H1 (cell line): Measurements from ENCODE around the gene IQCH. TPM values are rescaled to one million over a fixed set of nuclear protein-coding genes. Genes with fewer than 3 reads are reported as not detected.

ENCODE experiments used
- CTCF ChIA-PET: fragments of 300-600 bp; sonication (Branson Sonifier 250); formaldehyde crosslinking; loops from one replicate; lab custom pipeline; 2021; ENCODE audit not compliant: partially characterized antibody; lab: Charles Lee
- POLR2A ChIA-PET: fragments of 300-600 bp; sonication (Branson Sonifier 250); formaldehyde crosslinking; loops from one replicate; lab custom pipeline; 2021; ENCODE audit warnings: inconsistent platforms; ENCODE audit not compliant: partially characterized antibody; lab: Charles Lee
- DNase-seq, 2 experiments: peaks; one replicate each; pipeline versions ENCODE4 v3.0.0 to v3.0.0-alpha.2; 2010 to 2022; ENCODE audit warnings: low spot score in 2 of 2, low read depth in 1 of 2, mixed read lengths in 1 of 2
- FAIRE-seq: peaks from 2 replicates; lab custom pipeline; 2011; peaks lifted over from hg19 to GRCh38; lab: Jason Lieb, UNC
- H2AFZ ChIP-seq: 2 replicates; pipeline ENCODE4 v1.8.1; 2012; ENCODE audit warnings: low read length, inconsistent platforms
- H2AK5ac ChIP-seq: 2 replicates; pipeline ENCODE4 v1.6.1; 2013; ENCODE audit warnings: low read depth, low read length
- H2BK120ac ChIP-seq: replicated peaks from 2 replicates; pipeline ENCODE3; 2013; ENCODE audit warnings: low read depth, low read length, inconsistent platforms
- H2BK12ac ChIP-seq: 2 replicates; pipeline ENCODE4 v1.6.1; 2013; ENCODE audit warnings: low read depth, low read length
- H2BK15ac ChIP-seq: 2 replicates; pipeline ENCODE4 v1.6.1; 2013; ENCODE audit warnings: low read length
- H2BK20ac ChIP-seq: 2 replicates; pipeline ENCODE4 v1.6.1; 2013; ENCODE audit warnings: low read length
- H2BK5ac ChIP-seq: 2 replicates; pipeline ENCODE4 v1.6.1; 2013; ENCODE audit warnings: low read depth, low read length
- H3K14ac ChIP-seq: 2 replicates; pipeline ENCODE4 v1.6.1; 2013; ENCODE audit warnings: inconsistent platforms; ENCODE audit not compliant: insufficient read length
- H3K18ac ChIP-seq: 2 replicates; pipeline ENCODE4 v1.6.1; 2013; ENCODE audit warnings: low read length; ENCODE audit errors: extremely low read depth
- H3K23ac ChIP-seq: 2 replicates; pipeline ENCODE4 v1.6.1; 2013; ENCODE audit warnings: inconsistent platforms; ENCODE audit not compliant: insufficient read length
- H3K23me2 ChIP-seq: 2 replicates; pipeline ENCODE4 v1.6.1; 2013; ENCODE audit warnings: low read depth, low read length
- H3K27ac ChIP-seq: 2 replicates; pipeline ENCODE4 v1.6.1; 2011; ENCODE audit warnings: low read depth, low read length, inconsistent platforms
- H3K27me3 ChIP-seq, 4 experiments: replicated peaks in 1 of 4; 1 replicate in 1 of 4; 2 replicates in 3 of 4; pipeline versions ENCODE4 v1.6.1 to v1.8.1; 2011 to 2013; ENCODE audit warnings: low read length in 3 of 4, mild to moderate bottlenecking in 3 of 4, inconsistent platforms in 2 of 4, mixed read lengths in 2 of 4, moderate library complexity in 1 of 4; ENCODE audit not compliant: control insufficient read depth in 3 of 4, insufficient read depth in 3 of 4; ENCODE audit errors: extremely low read depth in 1 of 4
- H3K36me3 ChIP-seq, 4 experiments: 2 replicates each; pipeline versions ENCODE4 v1.6.1 to v1.8.1; 2011 to 2013; ENCODE audit warnings: mild to moderate bottlenecking in 4 of 4, low read length in 3 of 4, moderate library complexity in 2 of 4, control low read depth in 1 of 4, inconsistent platforms in 1 of 4; ENCODE audit not compliant: insufficient read depth in 4 of 4, control insufficient read depth in 2 of 4
- H3K4ac ChIP-seq: replicated peaks from 2 replicates; pipeline ENCODE3; 2013; ENCODE audit warnings: low read length, low read depth, mixed read lengths, inconsistent platforms; ENCODE audit not compliant: insufficient read length
- H3K4me1 ChIP-seq, 4 experiments: replicated peaks in 1 of 4; 1 replicate in 1 of 4; 2 replicates in 3 of 4; pipeline versions ENCODE4 v1.6.1 to v1.8.1; 2011 to 2013; ENCODE audit warnings: low read length in 3 of 4, inconsistent platforms in 2 of 4, mixed read lengths in 1 of 4; ENCODE audit not compliant: insufficient read depth in 4 of 4, control insufficient read depth in 3 of 4
- H3K4me2 ChIP-seq, 2 experiments: 2 replicates each; pipeline versions ENCODE4 v1.6.1 to v1.8.1; 2011 to 2013; ENCODE audit warnings: low read depth in 2 of 2, low read length in 2 of 2, control low read depth in 1 of 2, inconsistent platforms in 1 of 2, mild to moderate bottlenecking in 1 of 2; ENCODE audit not compliant: insufficient read depth in 1 of 2
- H3K4me3 ChIP-seq, 4 experiments: fragments of 200-600, 300-600 bp in 1 of 4; sonication (generic), shearing (Covaris generic), sonication (Bioruptor Twin) in 1 of 4; 2 replicates each; pipeline versions ENCODE4 v1.5.1 to v1.8.1; 2011 to 2016; ENCODE audit warnings: low read length in 4 of 4, low read depth in 3 of 4, control low read depth in 2 of 4, inconsistent platforms in 2 of 4, mild to moderate bottlenecking in 2 of 4, mixed read lengths in 1 of 4, moderate library complexity in 1 of 4; ENCODE audit not compliant: insufficient read depth in 2 of 4; ENCODE audit errors: extremely low read depth in 1 of 4
- H3K56ac ChIP-seq: replicated peaks from 2 replicates; pipeline ENCODE3; 2013; ENCODE audit warnings: low read depth, mild to moderate bottlenecking, mixed read lengths, low read length, inconsistent platforms; ENCODE audit not compliant: insufficient read length
- H3K79me1 ChIP-seq: 2 replicates; pipeline ENCODE4 v1.6.1; 2013; ENCODE audit warnings: low read depth, low read length, control low read depth
- H3K79me2 ChIP-seq, 2 experiments: 2 replicates each; pipeline versions ENCODE4 v1.6.1 to v1.8.1; 2012 to 2013; ENCODE audit warnings: low read length in 2 of 2, mild to moderate bottlenecking in 2 of 2, inconsistent platforms in 1 of 2; ENCODE audit not compliant: insufficient read depth in 2 of 2, control insufficient read depth in 1 of 2
- H3K9ac ChIP-seq, 4 experiments: replicated peaks in 1 of 4; 1 replicate in 1 of 4; 2 replicates in 3 of 4; pipeline versions ENCODE4 v1.6.1 to v1.8.1; 2011 to 2013; ENCODE audit warnings: low read depth in 3 of 4, low read length in 3 of 4, control low read depth in 2 of 4, mild to moderate bottlenecking in 2 of 4, moderate library complexity in 2 of 4, inconsistent platforms in 1 of 4; ENCODE audit errors: extremely low read depth in 1 of 4
- H3K9me3 ChIP-seq, 2 experiments: 2 replicates each; pipeline versions ENCODE4 v1.6.1 to v1.8.1; 2012 to 2013; ENCODE audit warnings: mild to moderate bottlenecking in 2 of 2, moderate library complexity in 2 of 2, control low read depth in 1 of 2, inconsistent platforms in 1 of 2, low read depth in 1 of 2, low read length in 1 of 2, mixed read lengths in 1 of 2; ENCODE audit not compliant: insufficient read depth in 2 of 2
- H4K20me1 ChIP-seq, 2 experiments: replicated peaks in 1 of 2; 2 replicates each; pipeline versions ENCODE3 to v1.8.1; 2011 to 2013; ENCODE audit warnings: inconsistent platforms in 2 of 2, low read length in 2 of 2, mild to moderate bottlenecking in 1 of 2; ENCODE audit not compliant: insufficient read depth in 2 of 2, control insufficient read depth in 1 of 2
- H4K5ac ChIP-seq: 2 replicates; pipeline ENCODE4 v1.6.1; 2013; ENCODE audit warnings: low read length, low read depth, mixed read lengths, inconsistent platforms; ENCODE audit not compliant: insufficient read length
- H4K8ac ChIP-seq: 2 replicates; pipeline ENCODE4 v1.8.0; 2013; ENCODE audit warnings: mild to moderate bottlenecking, moderate library complexity, low read length, inconsistent platforms; ENCODE audit not compliant: insufficient read depth; ENCODE audit errors: extremely low read depth
- H4K91ac ChIP-seq: replicated peaks from 2 replicates; pipeline ENCODE3; 2013; ENCODE audit warnings: low read length, mixed read lengths, inconsistent platforms; ENCODE audit not compliant: insufficient read length
- ASH2L ChIP-seq: fragments of 200-600, 300-600 bp; sonication (generic); IDR thresholded peaks from one replicate; pipeline ENCODE4 v1.7.1; 2017; ENCODE audit warnings: low read length
- CEBPB ChIP-seq: IDR thresholded peaks from 2 replicates; pipeline ENCODE4 v1.6.1; 2012; ENCODE audit warnings: low read depth, low read length
- EGR1 ChIP-seq: IDR thresholded peaks from 2 replicates; pipeline ENCODE4 v1.6.1; 2011; ENCODE audit warnings: low read depth, low read length, borderline replicate concordance
- EZH2 ChIP-seq: fragments of 200-600 bp; sonication (generic); IDR thresholded peaks from 2 replicates; pipeline ENCODE4 v1.7.1; 2012; ENCODE audit warnings: low read depth, mild to moderate bottlenecking, moderate library complexity, low read length, inconsistent platforms; ENCODE audit not compliant: severe bottlenecking
- KDM1A ChIP-seq: fragments of 200-600, 300-600 bp; sonication (generic); IDR thresholded peaks from 2 replicates; pipeline ENCODE4 v1.7.1; 2016; ENCODE audit warnings: mild to moderate bottlenecking, low read length, borderline replicate concordance
- MAX ChIP-seq: IDR thresholded peaks from 2 replicates; pipeline ENCODE4 v1.6.1; 2012; ENCODE audit warnings: inconsistent platforms
- POLR2AphosphoS5 ChIP-seq: IDR thresholded peaks from 2 replicates; pipeline ENCODE4 v1.6.1; 2011; ENCODE audit warnings: low read depth, low read length
- POU5F1 ChIP-seq: IDR thresholded peaks from 2 replicates; pipeline ENCODE4 v1.6.1; 2011; ENCODE audit warnings: low read depth, mild to moderate bottlenecking, low read length, moderate library complexity
- SP1 ChIP-seq: IDR thresholded peaks from 2 replicates; pipeline ENCODE4 v1.6.1; 2011; ENCODE audit warnings: low read depth, low read length
- TBP ChIP-seq: IDR thresholded peaks from 2 replicates; pipeline ENCODE4 v1.6.1; 2011; ENCODE audit warnings: low read depth, low read length, improper control_type of control experiment
- TEAD4 ChIP-seq: IDR thresholded peaks from 2 replicates; pipeline ENCODE4 v1.6.1; 2012; ENCODE audit warnings: low read depth, low read length, inconsistent platforms, mixed read lengths
- WGBS, 2 experiments: shearing (Covaris generic) in 1 of 2; methylation state at CpG; one replicate each; pipeline versions ENCODE4 v1.1.6 to v1.1.7; 2013 to 2015; ENCODE audit warnings: low lambda C conversion rate in 2 of 2, mixed read lengths in 2 of 2, inconsistent platforms in 1 of 2, low coverage in 1 of 2, missing lambda C conversion rate in 1 of 2; ENCODE audit not compliant: insufficient replicate concordance in 2 of 2, insufficient coverage in 1 of 2, insufficient read length in 1 of 2; ENCODE audit errors: extremely low coverage in 1 of 2, missing lambda C conversion rate in 1 of 2; 5-methylcytosine and 5-hydroxymethylcytosine counted together
- polyA plus RNA-seq, 7 experiments: library from polyadenylated mRNA; depleted of rRNA in 3 of 7; stranded (reverse) in 5 of 7; unstranded in 2 of 7; fragments of >200 nt in 5 of 7; fragments of 200-250 nt in 2 of 7; gene quantifications; 1 replicate in 5 of 7; 2 replicates in 1 of 7; 4 replicates in 1 of 7; pipeline versions ENCODE4 v1.2.1 to v1.2.3, GENCODE V29; 2011 to 2013; ENCODE audit warnings: missing spikeins in 2 of 7, mixed read lengths in 2 of 7
- total RNA-seq: library from RNA; stranded (reverse); fragmentation: NEBNext Ultra II Directional; extraction: Animal tissue kit (Norgen Biotek cat#: 25700); gene quantifications from 2 replicates; pipeline ENCODE4 v1.2.1, GENCODE V29; 2021

Gene IQCH
- total and polyA plus RNA-seq, 2 of the 8 experiments (the other 6 are each of a cell fraction or from before 2014, with no cell fraction given), result 0.60 to 1.9 TPM

- Histone ChIP-seq H4K91ac (no peak overlapping the region), H4K20me1 (no peaks in the 10 kb centered on the region), H2BK5ac (no peak overlapping the region), H3K23me2 (no peaks in the 10 kb centered on the region), H2BK15ac (no peak overlapping the region), H3K9ac (no peak overlapping the region), H3K4me3 (no peak overlapping the region), H3K4ac (no peak overlapping the region), H3K79me1 (no peaks in the 10 kb centered on the region), H2AK5ac (no peak overlapping the region), H2BK120ac (no peak overlapping the region), H3K23ac (no peak overlapping the region), H4K8ac (no peak overlapping the region), H3K4me2 (no peak overlapping the region), H3K27me3 (no peaks in the 10 kb centered on the region), H3K9me3 (no peaks in the 10 kb centered on the region), H2AFZ (no peak overlapping the region), H4K5ac (no peak overlapping the region), H3K18ac (no peak overlapping the region), H3K4me1 (no peaks in the 10 kb centered on the region), H3K56ac (no peak overlapping the region), H3K79me2 (no peaks in the 10 kb centered on the region), H2BK12ac (no peak overlapping the region), H3K14ac (no peak overlapping the region), H2BK20ac (no peak overlapping the region), H3K27ac (no peak overlapping the region), H3K36me3 (no peaks in the 10 kb centered on the region)
- DNase-seq, result no peak
- WGBS, 2 experiments, result 94% methylated on average over 2 of the region's 2 CpGs; no CpG with 5 or more reads in 1 of the 2 experiments
- no peak for TF ChIP-seq ASH2L
- no peak for TF ChIP-seq EZH2
- TF ChIP-seq KDM1A, result no peak
- TF ChIP-seq POU5F1, result no peak
- TF ChIP-seq EGR1, result no peak
- TF ChIP-seq TBP, result no peak
- no peak for TF ChIP-seq POLR2AphosphoS5
- TF ChIP-seq SP1, result no peak
- no peak for TF ChIP-seq CEBPB
- no peak for TF ChIP-seq TEAD4
- TF ChIP-seq MAX, result no peak
- ChIA-PET POLR2A (no interaction called here), CTCF (no interaction called here)
- FAIRE-seq, result no peak
Measured at GRCh38 chr15:67481680-67482079, 227.1 kb downstream of the IQCH start.
